ENCODE measurements around the gene RGS17. TPM values are rescaled to one million over a fixed set of nuclear protein-coding genes. Genes with fewer than 3 reads are reported as not detected.

RGS17 gene
- total and polyA plus RNA-seq, 2 of the 13 experiments (the other 11 are each of a cell fraction or from before 2014, with no cell fraction given) = 0.04 TPM; not detected in 1

DNA sequence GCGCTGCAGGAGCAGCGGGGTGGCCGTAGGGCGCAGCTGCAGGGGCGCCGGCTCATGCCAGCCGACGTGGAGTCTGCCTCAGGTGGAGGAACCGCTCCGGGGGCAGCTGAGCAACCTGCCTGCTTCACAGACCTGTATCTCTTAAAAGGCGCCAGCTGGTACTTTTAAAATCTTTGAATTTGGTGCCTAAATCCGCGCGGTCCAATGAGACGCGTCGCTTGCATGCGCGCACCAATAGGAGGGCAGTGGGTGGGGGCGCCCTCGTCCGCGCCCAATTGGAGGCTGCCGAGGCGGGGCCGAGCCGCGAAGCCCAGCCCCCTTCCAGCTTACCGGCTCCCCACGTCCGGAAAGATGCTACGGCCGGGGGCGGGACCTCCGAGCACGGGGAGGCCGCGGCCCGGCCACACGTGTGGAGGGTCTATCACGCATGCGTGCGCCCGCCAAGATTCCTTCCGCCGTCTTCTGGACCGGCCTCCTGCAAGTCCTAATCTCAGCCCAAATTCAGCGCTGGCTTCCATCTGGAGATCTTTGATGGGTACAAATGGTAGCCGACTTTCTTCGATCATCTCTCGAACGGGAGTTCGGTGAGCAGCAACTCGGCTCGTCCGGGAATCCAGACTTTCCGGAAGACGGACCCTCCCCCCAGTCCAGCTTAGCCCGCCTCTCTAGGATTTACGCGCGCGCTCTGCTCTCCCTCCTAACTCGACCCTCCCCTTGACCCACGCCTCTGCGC is 148.0 kb downstream of the RGS17 start, which contains the start of gene FBXO5 (continued):
- no peak for TF ChIP-seq NONO (IDR thresholded peaks at IDR 0.05)
- TF ChIP-seq NONO (CRISPR knock-in tag; conservative IDR thresholded peaks at IDR 0.05) = peak; percentile 2
- peak; percentile 97 for TF ChIP-seq YEATS4 (CRISPR knock-in tag; IDR thresholded peaks at IDR 0.05; ENCODE audit: borderline replicate concordance)
- TF ChIP-seq ZBED4 (CRISPR knock-in tag; IDR thresholded peaks at IDR 0.05; ENCODE audit: borderline replicate concordance) = no peak
- TF ChIP-seq, protein P1, sequence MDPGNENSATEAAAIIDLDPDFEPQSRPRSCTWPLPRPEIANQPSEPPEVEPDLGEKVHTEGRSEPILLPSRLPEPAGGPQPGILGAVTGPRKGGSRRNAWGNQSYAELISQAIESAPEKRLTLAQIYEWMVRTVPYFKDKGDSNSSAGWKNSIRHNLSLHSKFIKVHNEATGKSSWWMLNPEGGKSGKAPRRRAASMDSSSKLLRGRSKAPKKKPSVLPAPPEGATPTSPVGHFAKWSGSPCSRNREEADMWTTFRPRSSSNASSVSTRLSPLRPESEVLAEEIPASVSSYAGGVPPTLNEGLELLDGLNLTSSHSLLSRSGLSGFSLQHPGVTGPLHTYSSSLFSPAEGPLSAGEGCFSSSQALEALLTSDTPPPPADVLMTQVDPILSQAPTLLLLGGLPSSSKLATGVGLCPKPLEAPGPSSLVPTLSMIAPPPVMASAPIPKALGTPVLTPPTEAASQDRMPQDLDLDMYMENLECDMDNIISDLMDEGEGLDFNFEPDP (CRISPR knock-in tag; conservative IDR thresholded peaks at IDR 0.05) = 0 out of 2 replicates have a peak, but pooled peaks have one; percentile 8
- TF ChIP-seq NCOA5 (CRISPR knock-in tag; IDR thresholded peaks at IDR 0.05) = 0 out of 2 replicates have a peak, but pooled peaks have one; percentile 44
- TF ChIP-seq MXD3 (CRISPR knock-in tag; IDR thresholded peaks at IDR 0.05) = peak; percentile 82; the same call in 1 of the 2 replicates
- TF ChIP-seq ZNF589 (CRISPR knock-in tag; conservative IDR thresholded peaks at IDR 0.05) = no peak; the same call in 1 of the 2 replicates
- TF ChIP-seq BRCA1 (CRISPR knock-in tag; IDR thresholded peaks at IDR 0.05) = peak; percentile 35
- TF ChIP-seq, protein P2, sequence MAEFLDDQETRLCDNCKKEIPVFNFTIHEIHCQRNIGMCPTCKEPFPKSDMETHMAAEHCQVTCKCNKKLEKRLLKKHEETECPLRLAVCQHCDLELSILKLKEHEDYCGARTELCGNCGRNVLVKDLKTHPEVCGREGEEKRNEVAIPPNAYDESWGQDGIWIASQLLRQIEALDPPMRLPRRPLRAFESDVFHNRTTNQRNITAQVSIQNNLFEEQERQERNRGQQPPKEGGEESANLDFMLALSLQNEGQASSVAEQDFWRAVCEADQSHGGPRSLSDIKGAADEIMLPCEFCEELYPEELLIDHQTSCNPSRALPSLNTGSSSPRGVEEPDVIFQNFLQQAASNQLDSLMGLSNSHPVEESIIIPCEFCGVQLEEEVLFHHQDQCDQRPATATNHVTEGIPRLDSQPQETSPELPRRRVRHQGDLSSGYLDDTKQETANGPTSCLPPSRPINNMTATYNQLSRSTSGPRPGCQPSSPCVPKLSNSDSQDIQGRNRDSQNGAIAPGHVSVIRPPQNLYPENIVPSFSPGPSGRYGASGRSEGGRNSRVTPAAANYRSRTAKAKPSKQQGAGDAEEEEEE (CRISPR knock-in tag; IDR thresholded peaks at IDR 0.05; ENCODE audit: borderline replicate concordance) = peak; percentile 38; the same call in 1 of the 2 replicates
- TF ChIP-seq ZNF367 (CRISPR knock-in tag; IDR thresholded peaks at IDR 0.05; ENCODE audit: borderline replicate concordance) = no peak
- no peak for TF ChIP-seq CHD4 (IDR thresholded peaks at IDR 0.05; ENCODE audit: borderline replicate concordance, low read length)
- no peak for TF ChIP-seq RERE (CRISPR knock-in tag; IDR thresholded peaks at IDR 0.05; ENCODE audit: low read depth)
- TF ChIP-seq ZNF34 (CRISPR knock-in tag; IDR thresholded peaks at IDR 0.05; ENCODE audit: borderline replicate concordance) = no peak
